Ammon's horn (tissue), 1 donor: ENCODE data around the gene CNPPD1.

ENCODE experiments used
- DNase-seq: peaks from one replicate; pipeline ENCODE4 v3.0.0-alpha.2; 2016; ENCODE audit warnings: low spot score

The CNPPD1 gene

GRCh38 chr2:219176818-219177551 is at the start of gene CNPPD1:
CNPPD1 (minus strand) TSS chr2:219176925; CDS start chr2:219176828, 97 bp downstream.
- DNase-seq: peak; percentile 90

GRCh38 chr2:219225350-219225749 is 48.6 kb upstream of the CNPPD1 start:
- DNase-seq: no peak

DNA sequence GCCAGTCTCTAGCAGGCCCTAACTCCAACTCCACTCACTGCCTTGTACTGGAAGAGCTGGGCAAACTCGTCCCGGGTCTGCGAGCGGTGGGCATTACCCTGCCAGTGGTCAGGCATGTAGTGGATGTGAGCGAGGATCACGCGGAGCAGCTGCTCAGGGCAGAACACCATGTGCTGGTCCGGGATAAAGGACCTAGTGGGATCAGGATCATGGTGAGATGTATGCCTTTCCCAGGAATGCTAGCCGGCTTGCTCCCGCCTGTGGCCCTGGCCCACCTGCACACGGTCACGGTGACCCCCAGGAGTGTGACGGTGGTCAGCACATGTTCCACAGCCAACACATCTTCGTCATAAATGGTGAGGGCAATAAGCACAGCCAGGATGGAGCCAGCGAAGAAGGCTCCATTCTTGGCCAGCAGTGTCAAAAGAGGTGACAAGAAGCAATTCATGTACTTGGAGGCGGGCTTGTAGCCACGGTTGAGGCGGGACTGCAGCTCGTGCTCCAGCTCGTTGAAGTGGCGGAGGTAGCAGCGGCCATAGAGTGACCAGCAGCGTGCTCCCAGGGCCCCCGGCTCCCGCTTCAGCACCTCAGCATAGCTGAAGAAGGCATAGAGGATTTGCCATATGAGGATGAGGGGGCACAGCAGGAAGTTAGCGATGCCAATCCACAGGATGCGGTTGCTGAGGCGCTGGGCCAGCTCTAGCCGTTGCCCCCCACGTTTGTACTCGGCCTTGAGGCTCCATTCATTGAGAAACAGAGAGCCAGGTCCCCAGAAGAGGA is 47.3 kb upstream of the CNPPD1 start:
- DNase-seq: no peak

DNA sequence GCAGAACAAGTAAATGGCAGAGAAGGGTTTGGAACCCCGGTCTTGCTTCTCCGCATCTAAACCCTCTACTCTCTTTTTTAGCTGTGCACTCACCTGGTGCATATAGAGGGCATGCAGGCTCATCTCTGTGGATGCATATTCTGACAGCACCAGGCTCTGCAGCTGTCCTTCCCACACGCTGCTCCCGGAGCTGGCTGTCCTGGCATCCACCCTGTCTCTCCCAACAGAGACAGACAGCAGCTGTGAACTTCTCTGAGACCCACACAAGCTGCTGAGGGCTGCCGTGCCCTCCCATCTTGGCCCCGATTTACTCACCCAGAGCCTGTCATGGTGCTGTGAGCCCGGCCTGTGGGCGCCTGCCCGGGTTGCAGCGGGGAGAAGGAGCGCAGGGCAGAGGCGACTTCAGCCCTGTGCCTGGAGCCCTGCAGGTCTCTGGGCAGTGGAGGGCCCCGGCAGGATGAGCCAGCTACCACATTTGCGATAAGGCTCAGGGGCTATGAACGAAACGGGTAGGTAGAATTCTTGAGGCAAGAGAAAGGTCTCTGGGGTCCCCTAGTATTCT is 45.3 kb upstream of the CNPPD1 start:
- DNase-seq: peak; percentile 48

DNA sequence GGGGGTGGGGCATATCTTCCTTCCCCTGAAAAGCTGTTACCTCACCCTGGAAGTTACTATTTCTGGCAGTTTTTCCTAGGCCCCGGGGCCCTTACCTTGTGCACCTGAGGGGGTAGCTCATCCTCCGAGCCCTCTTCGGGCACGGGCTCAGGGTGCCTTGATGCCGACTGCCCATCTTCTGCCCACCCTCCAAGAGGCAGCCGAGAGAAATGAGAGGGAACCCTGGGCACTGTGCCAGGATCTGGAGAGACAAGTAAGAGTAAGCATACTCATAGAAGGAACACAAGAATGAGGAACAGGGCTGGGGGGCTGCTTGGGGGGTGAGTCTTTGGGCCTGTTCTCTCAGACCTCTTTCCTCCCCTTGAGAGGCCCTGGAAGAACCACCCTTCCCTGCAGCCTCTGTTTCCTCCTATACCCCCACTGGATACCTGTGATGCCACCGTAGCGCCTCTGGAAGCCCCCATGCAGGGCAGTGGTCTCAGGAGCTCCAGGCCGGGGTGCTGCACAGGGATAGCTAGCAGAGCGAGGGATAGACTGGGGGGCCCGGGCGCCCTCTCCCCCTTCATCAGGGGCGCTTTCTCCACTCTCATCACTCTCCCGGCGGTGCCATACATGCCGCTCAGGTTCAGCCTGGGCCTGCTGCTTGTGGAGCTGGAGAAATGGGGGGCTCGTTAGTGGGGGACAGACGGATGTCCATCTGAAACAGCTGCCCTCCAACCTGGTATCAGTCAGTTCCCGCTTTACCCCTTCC is 44.1 kb upstream of the CNPPD1 start:
- no peak for DNase-seq

DNA sequence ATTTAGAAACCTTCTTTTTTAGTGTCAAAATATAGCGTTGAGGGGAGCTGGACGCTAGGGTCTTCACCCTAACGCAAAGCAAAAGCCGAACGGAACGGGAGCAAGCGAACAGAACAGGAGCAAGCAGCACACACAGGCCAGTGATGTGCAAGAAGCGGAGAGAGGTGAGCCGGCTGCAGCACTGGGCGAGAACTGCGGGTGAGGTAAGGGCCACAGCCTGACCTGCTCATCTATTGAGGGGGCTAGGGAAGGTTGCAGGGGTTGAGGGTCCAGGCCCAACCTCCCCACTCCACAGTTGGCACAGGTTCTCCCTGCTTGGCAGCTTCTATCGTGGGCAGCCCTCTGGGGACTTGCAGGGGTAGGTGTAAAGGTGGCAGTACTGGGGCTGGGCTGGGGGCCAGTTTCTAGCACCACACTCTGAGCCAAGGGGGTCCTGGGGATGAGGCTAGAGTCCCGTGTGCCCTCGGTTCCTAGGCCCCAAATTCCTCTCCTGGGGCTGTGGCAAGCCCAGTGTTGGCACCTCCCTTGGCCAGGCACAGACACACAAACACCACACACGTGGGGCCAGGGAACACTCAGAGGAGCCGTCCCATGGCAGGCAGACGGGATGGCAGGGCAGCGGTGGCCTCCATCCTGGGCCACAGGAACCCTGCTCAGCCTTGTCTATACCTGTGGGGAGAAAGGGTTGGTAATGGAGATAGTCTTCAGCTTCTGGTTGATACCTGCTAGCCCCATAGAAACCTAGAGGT is 43.2 kb upstream of the CNPPD1 start:
- DNase-seq: no peak

GRCh38 chr2:219218732-219219701 is 42.3 kb upstream of the CNPPD1 start, which contains the start of gene ABCB6:
ABCB6 (minus strand) TSS chr2:219218958; CDS start chr2:219218673, 285 bp downstream.
- DNase-seq: peak; percentile 98

DNA sequence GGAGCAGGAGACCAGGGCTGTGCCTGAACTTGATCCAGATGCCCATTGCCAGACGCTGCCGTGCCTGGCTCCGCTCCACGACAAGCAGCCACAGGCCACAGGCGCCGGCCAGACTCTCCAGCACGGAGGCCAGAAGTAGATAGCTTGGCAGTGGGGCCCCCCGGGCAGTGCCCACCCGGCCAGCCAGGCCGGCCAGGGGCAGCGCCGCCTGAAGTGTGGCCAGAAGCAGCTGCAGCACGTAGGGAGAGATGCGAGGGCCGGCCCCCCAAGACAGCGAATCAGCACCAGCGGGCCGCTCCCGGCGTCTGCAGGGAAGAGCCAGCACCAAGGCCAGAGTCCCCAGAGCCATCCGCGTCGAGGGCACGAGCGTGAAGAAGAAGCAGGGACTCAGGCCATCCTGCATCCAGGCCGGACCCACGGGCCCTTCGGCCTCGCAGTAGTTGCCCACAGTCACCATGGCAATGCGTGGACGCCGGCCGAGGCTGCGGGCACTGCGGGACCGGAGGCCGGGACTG is 41.5 kb upstream of the CNPPD1 start:
- peak; percentile 72 for DNase-seq

GRCh38 chr2:219216535-219216915 is 39.8 kb upstream of the CNPPD1 start:
- no peak for DNase-seq

DNA sequence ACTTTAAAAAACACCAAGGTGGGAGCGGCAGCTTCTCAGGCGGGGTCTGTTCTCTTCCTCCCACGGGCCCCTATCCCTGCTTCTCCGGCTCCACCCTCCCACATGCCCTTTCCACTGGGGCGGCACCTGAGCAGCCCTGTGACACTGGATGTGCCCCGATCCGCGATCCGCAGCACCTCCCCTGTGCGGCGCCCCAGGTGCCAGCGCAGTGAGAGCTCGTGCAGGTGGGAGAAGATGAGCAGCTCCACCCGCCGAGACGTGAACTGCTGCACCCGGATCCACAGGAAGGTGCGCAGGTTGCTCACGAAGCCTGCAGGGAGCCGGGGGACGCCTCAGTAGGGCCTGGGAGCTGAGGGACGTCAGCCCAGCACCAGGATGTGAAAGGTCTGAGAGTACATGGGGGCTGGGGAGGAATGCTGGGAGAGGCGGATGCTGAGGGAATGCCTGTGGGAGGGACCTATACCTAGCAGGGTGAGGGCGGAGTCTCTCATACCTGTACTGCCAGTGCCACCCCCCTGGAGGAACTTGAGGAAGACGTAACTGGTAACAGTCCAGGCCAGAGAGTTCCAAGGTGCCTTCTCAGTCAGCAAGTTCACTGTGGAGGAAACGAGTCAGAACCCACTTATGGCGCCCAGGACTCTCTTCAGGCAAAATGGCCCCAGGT is 39.3 kb upstream of the CNPPD1 start:
- DNase-seq: no peak

DNA sequence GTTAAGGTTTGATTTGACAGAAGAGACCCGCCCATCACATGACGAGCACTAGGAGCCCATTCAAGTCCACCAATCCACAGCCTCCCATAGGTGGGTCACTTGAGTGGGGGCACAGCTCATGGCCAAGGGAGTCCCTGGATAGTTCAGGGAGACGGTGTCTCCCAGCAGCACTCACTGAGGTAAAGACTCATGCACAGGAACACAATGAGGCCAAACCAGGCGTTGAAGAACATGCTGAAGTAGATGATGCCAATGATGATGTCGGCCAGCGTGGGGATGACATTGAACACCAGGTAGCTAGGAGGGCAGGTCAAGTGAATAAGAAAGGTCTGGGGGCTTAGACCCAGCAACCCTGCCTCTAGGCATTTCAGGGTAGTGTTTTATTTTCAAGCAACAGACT is 38.1 kb upstream of the CNPPD1 start:
- no peak for DNase-seq

DNA sequence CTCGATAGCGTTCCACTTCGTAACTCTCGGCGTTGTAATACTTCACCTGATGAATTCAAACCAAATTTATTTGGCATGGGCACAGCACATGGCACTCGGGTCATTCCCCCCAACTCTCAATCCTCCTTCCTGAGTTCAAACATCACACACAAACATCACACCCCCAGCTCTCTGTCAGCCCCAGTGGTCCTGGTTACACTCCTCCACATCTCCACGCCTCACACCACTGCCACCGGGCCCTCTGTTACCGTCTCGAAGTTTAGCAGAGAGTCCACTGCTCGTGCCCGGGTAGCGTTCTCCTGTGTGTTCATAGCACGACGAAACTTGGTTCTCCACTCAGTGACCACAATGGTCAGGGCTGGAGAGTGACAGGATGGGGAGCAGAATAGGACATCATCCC is 37.4 kb upstream of the CNPPD1 start:
- no peak for DNase-seq

DNA sequence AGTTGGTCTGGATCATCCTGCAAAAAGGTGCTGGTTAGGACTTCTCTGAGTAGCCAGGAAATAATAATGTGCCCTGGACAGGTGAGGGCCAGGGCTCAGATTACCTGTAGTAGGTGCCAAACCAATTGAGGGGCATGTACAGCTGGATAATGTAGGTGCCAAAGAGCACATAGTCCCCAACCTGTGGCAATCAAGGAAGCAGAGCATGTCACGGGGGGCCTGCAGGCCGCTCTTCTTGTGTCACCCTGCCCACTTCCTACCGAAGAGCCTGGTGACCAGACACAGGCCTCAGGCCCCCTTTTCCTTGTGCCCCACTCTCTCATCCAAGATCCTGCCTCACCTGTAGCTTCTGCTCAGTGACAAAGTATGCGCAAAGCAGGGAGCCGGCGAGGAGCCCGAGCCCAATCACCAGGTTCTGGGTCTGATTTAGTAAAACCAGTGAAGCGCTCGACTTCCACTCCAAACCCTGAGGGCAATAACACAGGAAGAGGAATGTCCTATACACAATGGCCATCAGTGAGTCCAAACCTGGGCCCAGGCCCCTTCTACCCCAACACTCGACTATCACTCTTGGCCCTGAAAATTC is 36.9 kb upstream of the CNPPD1 start:
- DNase-seq: no peak

GRCh38 chr2:219213026-219213415 is 36.3 kb upstream of the CNPPD1 start:
- no peak for DNase-seq

- DNase-seq: no peak
Measured at GRCh38 chr2:219210886-219211362, 34.2 kb upstream of the CNPPD1 start.

- no peak for DNase-seq
Measured at GRCh38 chr2:219210196-219210885, 33.6 kb upstream of the CNPPD1 start.

GRCh38 chr2:219209236-219210195 is 32.8 kb upstream of the CNPPD1 start:
- DNase-seq: no peak
